ENCODE results near the gene DHX30.

The DHX30 gene

GRCh38 chr3:47852604-47853602, 50.0 kb downstream of the DHX30 start:
- DNase-seq, result no peak

GRCh38 chr3:47854267-47854666, 51.3 kb downstream of the DHX30 start:
- DNase-seq, result no peak

- DNase-seq, result no peak
Observed at GRCh38 chr3:47854720-47855455, 52.0 kb downstream of the DHX30 start.

- DNase-seq, result no peak
Observed at GRCh38 chr3:47855461-47856383, 52.8 kb downstream of the DHX30 start.

GRCh38 chr3:47856669-47857068, 53.7 kb downstream of the DHX30 start:
- no peak for DNase-seq

GRCh38 chr3:47857151-47857550, 54.2 kb downstream of the DHX30 start:
- DNase-seq, result no peak

- DNase-seq, result no peak
Observed at GRCh38 chr3:47859956-47860605, 57.1 kb downstream of the DHX30 start.

- no peak for DNase-seq
Observed at GRCh38 chr3:47863391-47864128, 60.6 kb downstream of the DHX30 start.

GRCh38 chr3:47865192-47865591, 62.3 kb downstream of the DHX30 start:
- DNase-seq, result no peak

- no peak for DNase-seq
Observed at GRCh38 chr3:47867451-47868044, 64.6 kb downstream of the DHX30 start.

- no peak for DNase-seq
Observed at GRCh38 chr3:47868306-47868705, 65.4 kb downstream of the DHX30 start.

- DNase-seq, result no peak
Observed at GRCh38 chr3:47870156-47870555, 67.2 kb downstream of the DHX30 start.

GRCh38 chr3:47870702-47871260, 67.8 kb downstream of the DHX30 start:
- no peak for DNase-seq

- DNase-seq, result no peak
Observed at GRCh38 chr3:47871389-47871788, 68.5 kb downstream of the DHX30 start.

GRCh38 chr3:47872916-47873315, 70.0 kb downstream of the DHX30 start:
- DNase-seq, result no peak

- no peak for DNase-seq
Observed at GRCh38 chr3:47874438-47874837, 71.5 kb downstream of the DHX30 start.

- DNase-seq, result no peak
Observed at GRCh38 chr3:47874913-47875312, 72.0 kb downstream of the DHX30 start.

GRCh38 chr3:47877290-47877689, 74.4 kb downstream of the DHX30 start:
- DNase-seq, result no peak

GRCh38 chr3:47877719-47878118, 74.8 kb downstream of the DHX30 start:
- no peak for DNase-seq

GRCh38 chr3:47882338-47882737, 79.4 kb downstream of the DHX30 start:
- DNase-seq, result no peak

GRCh38 chr3:47884603-47885002, 81.7 kb downstream of the DHX30 start:
- DNase-seq, result no peak
